Measurements from ENCODE around the gene INPP5D. TPM values are rescaled to one million over a fixed set of nuclear protein-coding genes. Genes with fewer than 3 reads are reported as not detected.

Gene INPP5D
- total and polyA plus RNA-seq, 2 of the 8 experiments (the other 6 are each of a cell fraction or from before 2014, with no cell fraction given) = 4.5 to 7.1 TPM

DNA sequence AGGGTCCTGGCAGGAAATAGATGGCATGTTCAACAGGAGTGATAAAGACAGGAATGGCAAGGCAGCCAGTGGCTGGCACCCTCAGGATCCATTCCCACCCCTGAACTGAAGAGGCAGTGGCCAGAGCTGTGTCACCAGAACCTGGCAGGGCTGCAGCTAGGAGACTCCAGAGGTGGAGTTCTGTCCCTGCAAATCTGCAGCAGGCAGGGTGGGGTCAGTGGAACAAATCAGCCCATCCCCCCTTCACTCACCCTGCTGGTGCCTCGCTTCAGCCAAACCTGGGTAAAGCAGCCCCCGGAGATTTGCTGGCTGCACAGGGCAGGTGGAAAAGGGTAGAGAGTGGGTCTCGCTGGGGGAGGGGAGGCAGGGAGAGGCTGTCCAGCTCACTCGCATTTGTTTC is 12.7 kb downstream of the INPP5D start (continued):
- TF ChIP-seq, protein P1, sequence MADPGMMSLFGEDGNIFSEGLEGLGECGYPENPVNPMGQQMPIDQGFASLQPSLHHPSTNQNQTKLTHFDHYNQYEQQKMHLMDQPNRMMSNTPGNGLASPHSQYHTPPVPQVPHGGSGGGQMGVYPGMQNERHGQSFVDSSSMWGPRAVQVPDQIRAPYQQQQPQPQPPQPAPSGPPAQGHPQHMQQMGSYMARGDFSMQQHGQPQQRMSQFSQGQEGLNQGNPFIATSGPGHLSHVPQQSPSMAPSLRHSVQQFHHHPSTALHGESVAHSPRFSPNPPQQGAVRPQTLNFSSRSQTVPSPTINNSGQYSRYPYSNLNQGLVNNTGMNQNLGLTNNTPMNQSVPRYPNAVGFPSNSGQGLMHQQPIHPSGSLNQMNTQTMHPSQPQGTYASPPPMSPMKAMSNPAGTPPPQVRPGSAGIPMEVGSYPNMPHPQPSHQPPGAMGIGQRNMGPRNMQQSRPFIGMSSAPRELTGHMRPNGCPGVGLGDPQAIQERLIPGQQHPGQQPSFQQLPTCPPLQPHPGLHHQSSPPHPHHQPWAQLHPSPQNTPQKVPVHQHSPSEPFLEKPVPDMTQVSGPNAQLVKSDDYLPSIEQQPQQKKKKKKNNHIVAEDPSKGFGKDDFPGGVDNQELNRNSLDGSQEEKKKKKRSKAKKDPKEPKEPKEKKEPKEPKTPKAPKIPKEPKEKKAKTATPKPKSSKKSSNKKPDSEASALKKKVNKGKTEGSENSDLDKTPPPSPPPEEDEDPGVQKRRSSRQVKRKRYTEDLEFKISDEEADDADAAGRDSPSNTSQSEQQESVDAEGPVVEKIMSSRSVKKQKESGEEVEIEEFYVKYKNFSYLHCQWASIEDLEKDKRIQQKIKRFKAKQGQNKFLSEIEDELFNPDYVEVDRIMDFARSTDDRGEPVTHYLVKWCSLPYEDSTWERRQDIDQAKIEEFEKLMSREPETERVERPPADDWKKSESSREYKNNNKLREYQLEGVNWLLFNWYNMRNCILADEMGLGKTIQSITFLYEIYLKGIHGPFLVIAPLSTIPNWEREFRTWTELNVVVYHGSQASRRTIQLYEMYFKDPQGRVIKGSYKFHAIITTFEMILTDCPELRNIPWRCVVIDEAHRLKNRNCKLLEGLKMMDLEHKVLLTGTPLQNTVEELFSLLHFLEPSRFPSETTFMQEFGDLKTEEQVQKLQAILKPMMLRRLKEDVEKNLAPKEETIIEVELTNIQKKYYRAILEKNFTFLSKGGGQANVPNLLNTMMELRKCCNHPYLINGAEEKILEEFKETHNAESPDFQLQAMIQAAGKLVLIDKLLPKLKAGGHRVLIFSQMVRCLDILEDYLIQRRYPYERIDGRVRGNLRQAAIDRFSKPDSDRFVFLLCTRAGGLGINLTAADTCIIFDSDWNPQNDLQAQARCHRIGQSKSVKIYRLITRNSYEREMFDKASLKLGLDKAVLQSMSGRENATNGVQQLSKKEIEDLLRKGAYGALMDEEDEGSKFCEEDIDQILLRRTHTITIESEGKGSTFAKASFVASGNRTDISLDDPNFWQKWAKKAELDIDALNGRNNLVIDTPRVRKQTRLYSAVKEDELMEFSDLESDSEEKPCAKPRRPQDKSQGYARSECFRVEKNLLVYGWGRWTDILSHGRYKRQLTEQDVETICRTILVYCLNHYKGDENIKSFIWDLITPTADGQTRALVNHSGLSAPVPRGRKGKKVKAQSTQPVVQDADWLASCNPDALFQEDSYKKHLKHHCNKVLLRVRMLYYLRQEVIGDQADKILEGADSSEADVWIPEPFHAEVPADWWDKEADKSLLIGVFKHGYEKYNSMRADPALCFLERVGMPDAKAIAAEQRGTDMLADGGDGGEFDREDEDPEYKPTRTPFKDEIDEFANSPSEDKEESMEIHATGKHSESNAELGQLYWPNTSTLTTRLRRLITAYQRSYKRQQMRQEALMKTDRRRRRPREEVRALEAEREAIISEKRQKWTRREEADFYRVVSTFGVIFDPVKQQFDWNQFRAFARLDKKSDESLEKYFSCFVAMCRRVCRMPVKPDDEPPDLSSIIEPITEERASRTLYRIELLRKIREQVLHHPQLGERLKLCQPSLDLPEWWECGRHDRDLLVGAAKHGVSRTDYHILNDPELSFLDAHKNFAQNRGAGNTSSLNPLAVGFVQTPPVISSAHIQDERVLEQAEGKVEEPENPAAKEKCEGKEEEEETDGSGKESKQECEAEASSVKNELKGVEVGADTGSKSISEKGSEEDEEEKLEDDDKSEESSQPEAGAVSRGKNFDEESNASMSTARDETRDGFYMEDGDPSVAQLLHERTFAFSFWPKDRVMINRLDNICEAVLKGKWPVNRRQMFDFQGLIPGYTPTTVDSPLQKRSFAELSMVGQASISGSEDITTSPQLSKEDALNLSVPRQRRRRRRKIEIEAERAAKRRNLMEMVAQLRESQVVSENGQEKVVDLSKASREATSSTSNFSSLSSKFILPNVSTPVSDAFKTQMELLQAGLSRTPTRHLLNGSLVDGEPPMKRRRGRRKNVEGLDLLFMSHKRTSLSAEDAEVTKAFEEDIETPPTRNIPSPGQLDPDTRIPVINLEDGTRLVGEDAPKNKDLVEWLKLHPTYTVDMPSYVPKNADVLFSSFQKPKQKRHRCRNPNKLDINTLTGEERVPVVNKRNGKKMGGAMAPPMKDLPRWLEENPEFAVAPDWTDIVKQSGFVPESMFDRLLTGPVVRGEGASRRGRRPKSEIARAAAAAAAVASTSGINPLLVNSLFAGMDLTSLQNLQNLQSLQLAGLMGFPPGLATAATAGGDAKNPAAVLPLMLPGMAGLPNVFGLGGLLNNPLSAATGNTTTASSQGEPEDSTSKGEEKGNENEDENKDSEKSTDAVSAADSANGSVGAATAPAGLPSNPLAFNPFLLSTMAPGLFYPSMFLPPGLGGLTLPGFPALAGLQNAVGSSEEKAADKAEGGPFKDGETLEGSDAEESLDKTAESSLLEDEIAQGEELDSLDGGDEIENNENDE (IDR thresholded peaks at IDR 0.05; ENCODE audit: insufficient replicate concordance, low read length) = no peak
- no peak for TF ChIP-seq CBX8 (IDR thresholded peaks at IDR 0.05; ENCODE audit: borderline replicate concordance, low read depth, low read length)
- TF ChIP-seq FOSL1 (IDR thresholded peaks at IDR 0.05; ENCODE audit: insufficient read depth, low read depth, low read length) = no peak
- TF ChIP-seq JUND (IDR thresholded peaks at IDR 0.05; ENCODE audit: low read length) = no peak
- TF ChIP-seq KDM4A (IDR thresholded peaks at IDR 0.05; ENCODE audit: low read depth, low read length, severe bottlenecking) = no peak
- TF ChIP-seq POU5F1 (IDR thresholded peaks at IDR 0.05; ENCODE audit: low read depth, low read length) = no peak
- no peak for TF ChIP-seq SIX5 (IDR thresholded peaks at IDR 0.05; ENCODE audit: low read depth, low read length)
- TF ChIP-seq BRCA1 (IDR thresholded peaks at IDR 0.05; ENCODE audit: low read depth, low read length) = no peak
- no peak for TF ChIP-seq TAF1 (IDR thresholded peaks at IDR 0.05; ENCODE audit: low read depth, low read length)
- TF ChIP-seq SP2 (IDR thresholded peaks at IDR 0.05; ENCODE audit: low read length) = no peak

Data from H1 (cell line).